GM12878 (cell line): ENCODE data around the gene IRAG1. TPM values are rescaled to one million over a fixed set of nuclear protein-coding genes. Genes with fewer than 3 reads are reported as not detected.

Experiments used
- ATAC-seq: fragments of 200-7000 bp; cut with Tn5 transposase; 3 replicates; pipeline ENCODE4 v1.9.1; 2020; ENCODE audit warnings: mild to moderate bottlenecking, moderate library complexity
- BruUV-seq: library from RNA; stranded (reverse); fragments of 400-500 nt; replicated peaks from 2 replicates; lab custom pipeline; 2021; lab: Mats Ljungman, UMichigan
- CTCF ChIA-PET: fragments of 300-600 bp; sonication (Branson Sonifier 250); formaldehyde crosslinking; extraction: SDS; loops from one replicate; lab custom pipeline; 2021; ENCODE audit warnings: inconsistent platforms; lab: Yijun Ruan, JAX
- POLR2A ChIA-PET: fragments of 350-600 bp; formaldehyde crosslinking; extraction: SDS; loops from one replicate; lab custom pipeline; 2021; ENCODE audit warnings: inconsistent platforms; lab: Charles Lee
- RAD21 ChIA-PET: fragments of 300-600 bp; sonication (Branson Sonifier 250); formaldehyde crosslinking; loops from one replicate; lab custom pipeline; 2023; ENCODE audit warnings: antibody characterized with exemption; ENCODE audit not compliant: unreplicated experiment; lab: Charles Lee
- SMC1A ChIA-PET: fragments of 300-600 bp; sonication (Branson Sonifier 250); formaldehyde crosslinking; loops from one replicate; lab custom pipeline; 2023; ENCODE audit not compliant: unreplicated experiment, uncharacterized antibody; lab: Charles Lee
- DNase-seq: peaks from one replicate; pipeline ENCODE4 v3.0.0-alpha.2; 2011; ENCODE audit warnings: low read depth, low spot score
- FAIRE-seq: peaks from 3 replicates; lab custom pipeline; 2011; peaks lifted over from hg19 to GRCh38; lab: Jason Lieb, UNC
- H2AFZ ChIP-seq: 2 replicates; pipeline ENCODE4 v1.6.0; 2011; ENCODE audit warnings: low read depth, low read length, control low read depth; ENCODE audit not compliant: control insufficient read depth
- H3K27ac ChIP-seq: 2 replicates; pipeline ENCODE4 v1.5.1; 2011; ENCODE audit warnings: control low read depth; ENCODE audit not compliant: control insufficient read depth, insufficient read depth
- H3K27me3 ChIP-seq, 2 experiments: replicated peaks in 1 of 2; 2 replicates each; pipeline versions ENCODE4 v1.6.0 to v1.6.1; 2011; ENCODE audit warnings: low read length in 1 of 2; ENCODE audit not compliant: control insufficient read depth in 2 of 2, insufficient read depth in 2 of 2
- H3K36me3 ChIP-seq, 2 experiments: 2 replicates each; pipeline ENCODE4 v1.5.1; 2011; ENCODE audit warnings: low read length in 1 of 2; ENCODE audit not compliant: control insufficient read depth in 2 of 2, insufficient read depth in 2 of 2
- H3K4me1 ChIP-seq: 2 replicates; pipeline ENCODE4 v1.6.1; 2011; ENCODE audit warnings: mild to moderate bottlenecking, low read length, moderate library complexity, mixed read lengths; ENCODE audit not compliant: control insufficient read depth, insufficient read depth
- H3K4me2 ChIP-seq: 2 replicates; pipeline ENCODE4 v1.6.0; 2011; ENCODE audit warnings: control low read depth; ENCODE audit not compliant: control insufficient read depth, insufficient read depth
- H3K4me3 ChIP-seq: fragments of 200-600 bp; sonication (generic); 2 replicates; pipeline ENCODE4 v1.5.1; 2016
- H3K79me2 ChIP-seq: 2 replicates; pipeline ENCODE4 v1.6.0; 2011; ENCODE audit warnings: low read length; ENCODE audit not compliant: control insufficient read depth, insufficient read depth
- H3K9ac ChIP-seq: 2 replicates; pipeline ENCODE4 v1.8.0; 2011; ENCODE audit warnings: low read length, control low read depth, mixed read lengths; ENCODE audit not compliant: control insufficient read depth, insufficient read depth
- H3K9me3 ChIP-seq: replicated peaks from 3 replicates; pipeline ENCODE4 v1.5.1; 2011; ENCODE audit warnings: mild to moderate bottlenecking, low read length; ENCODE audit not compliant: control insufficient read depth, insufficient read depth
- H4K20me1 ChIP-seq: 2 replicates; pipeline ENCODE4 v1.6.0; 2011; ENCODE audit not compliant: control insufficient read depth, insufficient read depth
- ATF3 ChIP-seq: IDR thresholded peaks from 2 replicates; pipeline ENCODE4 v1.6.1; 2011; ENCODE audit warnings: low read depth, mild to moderate bottlenecking, low read length, moderate library complexity, borderline replicate concordance; ENCODE audit errors: extremely low read depth
- BRCA1 ChIP-seq: IDR thresholded peaks from 2 replicates; pipeline ENCODE4 v1.6.1; 2011; ENCODE audit warnings: low read depth, low read length, improper control_type of control experiment
- E2F4 ChIP-seq: IDR thresholded peaks from 2 replicates; pipeline ENCODE4 v1.6.1; 2012; ENCODE audit warnings: low read depth, low read length, improper control_type of control experiment
- HDGF ChIP-seq: fragments of 450-650 bp; IDR thresholded peaks from 2 replicates; pipeline ENCODE4 v1.6.1; 2016; ENCODE audit warnings: antibody characterized with exemption
- IKZF1 ChIP-seq: fragments of 450-650 bp; conservative IDR thresholded peaks from 2 replicates; pipeline ENCODE4 v1.6.1; 2017; ENCODE audit warnings: antibody characterized with exemption, mild to moderate bottlenecking
- IRF4 ChIP-seq: IDR thresholded peaks from 2 replicates; pipeline ENCODE4 v1.6.1; 2011; ENCODE audit warnings: low read depth, low read length
- MTA2 ChIP-seq: fragments of 450-650 bp; IDR thresholded peaks from 2 replicates; pipeline ENCODE4 v1.6.1; 2016; ENCODE audit warnings: low read depth, mild to moderate bottlenecking, moderate library complexity
- NRF1 ChIP-seq: conservative IDR thresholded peaks from 2 replicates; pipeline ENCODE4 v1.6.1; 2011; ENCODE audit warnings: mild to moderate bottlenecking, low read depth, low read length, improper control_type of control experiment
- PML ChIP-seq: IDR thresholded peaks from 2 replicates; pipeline ENCODE4 v1.6.1; 2012; ENCODE audit warnings: low read length, inconsistent platforms
- SPI1 ChIP-seq: IDR thresholded peaks from 2 replicates; pipeline ENCODE4 v1.6.1; 2011; ENCODE audit warnings: low read depth, mild to moderate bottlenecking, low read length, moderate library complexity, borderline replicate concordance; ENCODE audit not compliant: insufficient read depth
- ZBTB33 ChIP-seq: fragments of 450-650 bp; IDR thresholded peaks from 2 replicates; pipeline ENCODE4 v1.6.1; 2017; ENCODE audit warnings: mild to moderate bottlenecking
- ZNF274 ChIP-seq: IDR thresholded peaks from one replicate; pipeline ENCODE4 v1.8.0; 2011; ENCODE audit not compliant: insufficient read length, insufficient read depth
- ZNF622 ChIP-seq: fragments of 450-650 bp; IDR thresholded peaks from 2 replicates; pipeline ENCODE4 v1.6.1; 2017; ENCODE audit warnings: mild to moderate bottlenecking, inconsistent platforms
- ZSCAN29 ChIP-seq: fragments of 450-650 bp; IDR thresholded peaks from 2 replicates; pipeline ENCODE4 v1.6.1; 2017; ENCODE audit warnings: mild to moderate bottlenecking, moderate library complexity
- WGBS: methylation state at CpG from one replicate; pipeline ENCODE4 v1.1.6; 2016; ENCODE audit warnings: low lambda C conversion rate; ENCODE audit not compliant: insufficient replicate concordance, insufficient coverage; ENCODE audit errors: missing lambda C conversion rate; 5-methylcytosine and 5-hydroxymethylcytosine counted together
- in situ Hi-C: fragments of 300-500 bp; cut with MboI; formaldehyde crosslinking; loops from 9 replicates; pipeline ENCODE4 v1.14.3; 2018; ENCODE audit warnings: mixed read lengths
- intact Hi-C: fragments of 100-400 bp; cut with micrococcal nuclease; formaldehyde crosslinking; loops from one replicate; pipeline ENCODE4 v1.14.2; 2022; ENCODE audit not compliant: unreplicated experiment
- polyA plus RNA-seq, 11 experiments: library from polyadenylated mRNA; depleted of rRNA in 4 of 11; unstranded in 6 of 11; stranded (reverse) in 5 of 11; fragments of >200 nt; fragmentation: Nextera tagmentation in 4 of 11; fragmentation: Illumina TruSeq in 1 of 11; extraction: Ambion mirVana in 4 of 11; extraction: Trizol in 1 of 11; gene quantifications; 1 replicate in 1 of 11; 2 replicates in 10 of 11; pipeline versions ENCODE4 v1.2.1 to v1.2.3, GENCODE V29; 2011 to 2016; ENCODE audit warnings: inconsistent platforms in 2 of 11, missing spikeins in 2 of 11, low read depth in 1 of 11
- total RNA-seq, 4 experiments: library from RNA; depleted of rRNA in 3 of 4; stranded (reverse); fragments of >200 nt in 3 of 4; fragmentation: Illumina TruSeq in 1 of 4; extraction: Trizol in 1 of 4; gene quantifications; 2 replicates each; pipeline versions ENCODE4 v1.2.1 to v1.2.3, GENCODE V29; 2013 to 2021

The IRAG1 gene
- total and polyA plus RNA-seq, 10 of the 15 experiments (the other 5 are each of a cell fraction or from before 2014, with no cell fraction given) = 0.02 to 0.18 (median 0.06) TPM; not detected in 4

- Histone ChIP-seq H3K4me3 (no peak overlapping the region), H3K9me3 (no peaks in the 10 kb centered on the region), H3K79me2 (no peaks in the 10 kb centered on the region), H3K9ac (no peak overlapping the region), H3K27me3 (peaks cover 0 to 4% of the 10 kb centered on the region in 2 experiments; a peak in 2 of 4 replicates), H3K36me3 (no peaks in the 10 kb centered on the region), H3K27ac (no peak overlapping the region), H3K4me1 (no peaks in the 10 kb centered on the region), H3K4me2 (no peak overlapping the region), H4K20me1 (no peaks in the 10 kb centered on the region), H2AFZ (no peak overlapping the region)
- no peak for TF ChIP-seq IKZF1
- TF ChIP-seq ZSCAN29 = no peak
- DNase-seq = no peak
- in situ Hi-C loops = no loop called here
- WGBS = 44% methylated on average over 5 of the region's 5 CpGs
- RAD21 ChIA-PET = no interaction called here
- CTCF ChIA-PET = interaction anchor here (1.0 kb wide), 2 partner anchors 264 to 272 kb away, joined by 3 to 4 read pairs; no protein-coding TSS in a partner anchor
- SMC1A ChIA-PET = interaction anchor here (1.4 kb wide), 1 partner anchor 9 kb away, joined by 3 read pairs; no protein-coding TSS in a partner anchor
- FAIRE-seq = no peak
- POLR2A ChIA-PET = no interaction called here
- BruUV-seq = no TSS peak
- no peak for ATAC-seq
- intact Hi-C loops = no loop called here
Observed at GRCh38 chr11:10678101-10678500, 15.5 kb downstream of the IRAG1 start.

- Histone ChIP-seq H3K4me3 (no peak overlapping the region), H2AFZ (no peak overlapping the region), H3K9me3 (no peaks in the 10 kb centered on the region), H3K36me3 (no peaks in the 10 kb centered on the region), H3K9ac (no peak overlapping the region), H3K4me1 (no peaks in the 10 kb centered on the region), H4K20me1 (no peaks in the 10 kb centered on the region), H3K27ac (no peak overlapping the region), H3K27me3 (peaks cover 0 to 4% of the 10 kb centered on the region in 2 experiments; a peak in 2 of 4 replicates), H3K79me2 (no peaks in the 10 kb centered on the region), H3K4me2 (no peak overlapping the region)
- intact Hi-C loops (no loop called here), in situ Hi-C loops (no loop called here)
- FAIRE-seq (no peak), ATAC-seq (no peak), DNase-seq (no peak)
- WGBS = 24% methylated on average over 3 of the region's 3 CpGs
- ChIA-PET POLR2A (interaction anchor here (0.5 kb wide), 1 partner anchor 1171 kb away, joined by 3 read pairs; no protein-coding TSS in a partner anchor), RAD21 (no interaction called here), CTCF (no interaction called here), SMC1A (no interaction called here)
- BruUV-seq = no TSS peak
- TF ChIP-seq NRF1 = no peak
- no peak for TF ChIP-seq ATF3
- TF ChIP-seq BRCA1 = no peak
- no peak for TF ChIP-seq E2F4
- TF ChIP-seq IRF4 = no peak
- TF ChIP-seq ZNF622 = no peak
- TF ChIP-seq ZNF274 = no peak
- TF ChIP-seq ZBTB33 = no peak
- TF ChIP-seq MTA2 = no peak
- no peak for TF ChIP-seq SPI1
- no peak for TF ChIP-seq PML
- no peak for TF ChIP-seq HDGF
Observed at GRCh38 chr11:10676919-10677318, 16.6 kb downstream of the IRAG1 start.
